HG02840 (cell line): ENCODE measurements around the gene ABHD12.

Experiments used
- ATAC-seq: cut with Tn5 transposase; IDR thresholded peaks from one replicate; pipeline ENCODE4 v1.9.1; 2021; ENCODE audit warnings: mild to moderate bottlenecking, moderate library complexity, moderate number of reproducible peaks; ENCODE audit not compliant: unreplicated experiment, low FRiP score

ABHD12 gene

DNA sequence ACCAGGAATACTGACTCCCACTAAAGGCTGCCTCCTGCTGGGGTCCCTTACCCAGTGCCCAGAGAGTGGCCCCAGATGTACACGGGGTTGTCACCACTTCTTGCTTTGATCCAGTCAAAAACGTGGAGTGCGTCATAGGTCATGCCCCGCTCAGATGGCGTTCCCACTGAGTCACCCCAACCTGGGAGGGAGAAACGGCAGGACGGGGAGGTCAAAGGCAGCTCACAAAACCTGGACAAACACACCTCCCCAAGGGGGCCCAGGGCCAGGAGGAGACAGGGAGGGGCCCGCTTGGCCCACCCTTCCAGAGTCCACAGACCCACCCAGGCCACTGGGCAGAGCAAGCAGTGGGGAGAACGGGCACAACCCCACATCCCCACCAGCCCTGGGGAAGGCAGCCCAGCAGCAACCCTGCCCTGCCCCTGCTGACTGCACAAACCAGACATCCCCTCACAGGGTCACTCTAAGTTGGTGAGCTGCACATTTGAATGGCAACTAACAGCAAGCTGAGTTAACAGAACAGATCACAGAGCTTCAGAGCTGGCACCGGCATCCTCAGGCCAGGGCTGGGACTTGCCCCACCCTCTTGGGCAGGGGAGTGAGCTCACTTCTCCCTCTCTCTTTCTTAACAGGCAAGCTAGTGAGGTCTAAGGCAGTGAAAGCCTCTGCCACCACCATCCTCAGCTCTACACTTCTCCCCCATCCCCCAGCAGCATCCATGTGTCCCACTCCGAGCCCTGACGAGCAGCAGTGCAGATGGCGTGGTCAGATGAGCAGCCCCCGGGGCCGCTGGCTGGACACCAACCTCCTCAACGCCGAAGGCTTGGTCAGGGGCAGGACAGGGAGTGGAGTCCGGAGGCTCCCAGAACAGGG is 81.0 kb downstream of the ABHD12 start:
- ATAC-seq, result no peak

DNA sequence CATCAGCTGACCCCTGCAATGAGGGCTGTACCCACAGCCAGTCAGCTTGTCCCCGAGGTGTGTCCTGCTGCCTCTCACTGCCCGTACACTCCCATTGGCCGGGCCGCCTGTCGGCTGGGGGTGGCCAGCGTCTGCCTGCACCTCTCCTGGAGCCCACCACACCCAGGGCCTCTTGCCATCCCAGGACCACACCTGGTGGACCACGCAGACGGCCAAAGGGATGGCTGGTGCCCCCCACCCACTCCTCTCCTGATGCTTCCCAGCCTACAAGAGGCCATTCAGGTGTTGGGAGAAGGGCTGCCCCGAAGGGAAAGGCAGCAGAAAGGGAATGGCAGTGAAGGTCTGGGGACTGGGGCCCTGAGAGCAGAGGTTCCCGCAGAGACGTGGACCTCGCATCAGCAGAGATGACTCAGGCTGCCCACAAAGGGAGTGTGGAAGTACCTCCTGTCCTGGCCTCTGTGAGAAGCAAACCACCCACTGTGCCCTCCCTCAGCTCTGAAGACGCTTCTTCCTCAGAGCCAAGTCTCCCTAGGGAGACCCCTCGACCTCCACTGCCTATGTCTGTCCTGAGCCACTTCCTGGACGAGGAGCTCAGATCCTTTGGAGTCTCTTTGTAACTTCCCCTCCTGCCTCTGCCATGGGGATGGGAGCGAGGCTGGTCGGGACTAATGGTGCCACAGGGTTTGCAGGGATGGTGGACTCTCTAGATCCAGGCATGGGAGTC is 81.8 kb downstream of the ABHD12 start:
- ATAC-seq, result no peak

DNA sequence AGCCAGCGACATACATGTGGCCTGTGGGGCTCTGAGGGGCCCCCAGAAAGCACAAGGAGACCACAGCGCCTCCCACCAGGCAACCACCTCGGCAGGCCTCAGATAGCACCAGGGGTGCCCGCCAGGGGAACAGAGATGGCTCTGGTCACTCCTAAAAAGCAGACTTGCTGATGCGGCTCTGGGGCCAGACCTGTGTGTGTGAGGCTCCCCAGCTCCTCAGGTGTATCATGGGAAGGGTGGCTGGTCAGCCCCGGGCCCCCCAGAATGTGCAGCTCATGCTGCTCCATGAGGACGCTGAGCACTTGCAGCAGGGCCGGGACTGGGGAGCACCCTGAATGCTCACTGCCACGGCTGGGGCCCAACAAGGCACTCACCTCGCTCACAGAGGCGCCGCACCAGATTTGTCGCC is 82.5 kb downstream of the ABHD12 start:
- no peak for ATAC-seq

DNA sequence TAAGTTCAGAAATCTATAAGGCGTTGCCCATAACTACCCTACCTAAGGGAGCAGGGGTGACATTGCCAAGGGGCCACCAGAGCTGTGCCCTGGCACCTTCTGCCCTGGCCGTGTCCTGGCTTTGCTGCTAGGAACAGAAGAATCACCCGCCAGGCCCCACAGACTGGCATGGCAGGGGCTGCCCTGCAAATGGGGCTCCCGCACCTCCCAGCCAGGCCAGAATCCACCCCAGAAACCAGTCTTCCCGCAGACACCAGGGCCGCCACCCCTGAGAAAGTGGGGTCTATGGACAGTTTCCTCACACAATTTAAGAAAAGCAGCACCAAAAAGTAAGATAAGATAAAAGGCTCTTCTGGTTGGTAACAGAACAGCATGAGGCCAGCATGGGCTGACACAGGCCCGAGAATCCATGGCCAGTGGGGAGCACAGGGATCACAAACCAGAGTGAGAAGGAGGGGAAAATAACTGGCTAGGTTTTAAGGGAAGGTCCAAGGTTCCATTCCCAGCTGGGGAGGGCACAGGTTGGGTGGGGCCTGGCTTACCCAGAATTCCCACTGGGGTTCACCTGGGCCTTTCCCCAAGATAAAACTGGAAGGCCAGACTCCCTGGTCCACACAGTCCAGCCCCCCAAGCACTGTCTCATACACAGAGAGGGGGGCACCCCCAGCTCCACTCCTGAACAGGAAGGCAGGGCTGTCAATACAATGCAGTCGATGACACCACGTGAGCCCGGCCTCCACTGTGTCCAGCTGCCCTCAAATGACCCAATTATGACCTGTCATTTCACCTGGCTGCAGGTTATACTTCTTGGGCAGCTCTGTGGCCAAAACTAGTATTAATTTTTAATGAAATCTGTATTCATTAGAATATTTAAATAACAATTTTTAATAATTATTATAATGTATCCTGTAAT is 83.4 kb downstream of the ABHD12 start:
- ATAC-seq, result no peak

DNA sequence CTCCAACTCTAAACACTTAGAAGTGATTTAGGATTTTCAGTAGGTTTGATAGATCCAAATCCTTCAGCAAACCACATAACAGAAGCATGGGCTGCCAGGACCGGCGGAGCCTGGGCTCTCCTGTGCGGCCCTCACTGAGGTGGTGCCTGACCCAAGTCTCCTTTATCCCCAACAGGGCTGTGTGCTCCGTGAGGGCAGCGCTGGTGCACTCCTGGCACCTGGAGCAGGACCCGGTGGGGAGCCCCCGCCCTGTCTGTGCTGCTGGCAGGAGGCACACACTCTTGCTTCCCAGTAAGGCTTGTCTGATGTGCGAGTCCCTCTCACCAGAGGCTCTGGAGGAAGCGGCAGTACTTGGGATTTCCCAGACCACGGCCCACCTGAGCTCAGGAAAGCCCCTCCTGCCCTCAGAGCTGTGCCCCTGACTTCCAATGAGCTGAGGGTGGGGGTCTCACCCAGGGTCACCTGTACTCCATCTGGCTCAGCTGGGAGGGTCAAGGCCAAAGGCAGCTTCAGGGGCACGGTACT is 86.5 kb downstream of the ABHD12 start:
- ATAC-seq, result no peak

DNA sequence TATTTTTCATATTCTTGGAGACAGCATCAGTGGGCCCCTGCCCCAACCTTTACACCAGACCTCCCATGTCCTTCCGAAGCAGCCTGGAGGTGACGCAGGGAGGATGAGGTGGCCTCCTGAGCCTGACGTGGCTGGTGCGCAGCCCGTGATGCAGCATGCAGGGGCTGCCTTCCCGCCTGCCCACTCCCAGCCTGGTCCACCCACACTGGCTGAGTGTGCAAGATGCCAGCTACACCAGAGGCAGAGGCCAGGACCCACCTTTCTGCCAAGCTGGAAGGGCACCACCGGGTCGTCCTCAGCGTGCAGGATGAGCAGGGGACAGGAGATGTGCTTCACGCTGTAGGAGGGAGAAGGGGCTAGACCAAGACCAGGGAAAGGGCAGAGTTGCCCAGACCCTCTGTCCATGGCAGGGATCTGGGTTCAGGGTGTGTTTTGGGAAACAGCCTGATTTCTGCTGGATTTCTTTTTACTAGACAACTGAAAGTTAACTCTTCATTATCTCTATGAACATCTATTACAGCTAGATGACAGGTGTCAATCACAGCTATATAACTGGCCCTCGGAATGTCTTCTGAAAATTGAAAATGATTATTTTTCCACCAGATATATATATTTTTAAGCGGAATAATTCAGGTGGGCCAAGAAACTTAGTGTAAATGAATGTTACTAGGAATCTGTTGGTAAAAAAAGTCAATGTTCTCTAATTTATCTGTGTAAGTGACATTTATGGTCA is 87.2 kb downstream of the ABHD12 start:
- no peak for ATAC-seq

DNA sequence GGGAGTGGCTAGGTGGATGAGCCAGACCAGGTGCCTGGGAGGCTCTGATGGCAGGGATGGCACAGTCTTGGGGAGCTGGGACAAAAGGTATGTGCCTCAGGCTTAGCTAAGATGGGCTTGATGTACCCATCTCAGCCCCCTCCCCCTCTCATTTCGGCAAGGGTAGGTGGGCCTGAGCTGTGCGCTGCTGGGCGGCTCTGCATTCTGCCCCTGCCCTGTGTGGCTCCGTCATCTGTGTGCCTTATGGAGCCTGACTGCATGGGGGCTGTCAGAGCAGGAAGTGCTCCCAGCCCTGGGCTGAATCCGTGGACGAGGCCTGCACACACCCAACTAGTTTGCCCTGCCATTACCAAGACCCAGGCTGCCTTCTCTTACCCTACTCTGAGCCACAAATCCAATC is 88.0 kb downstream of the ABHD12 start:
- no peak for ATAC-seq

DNA sequence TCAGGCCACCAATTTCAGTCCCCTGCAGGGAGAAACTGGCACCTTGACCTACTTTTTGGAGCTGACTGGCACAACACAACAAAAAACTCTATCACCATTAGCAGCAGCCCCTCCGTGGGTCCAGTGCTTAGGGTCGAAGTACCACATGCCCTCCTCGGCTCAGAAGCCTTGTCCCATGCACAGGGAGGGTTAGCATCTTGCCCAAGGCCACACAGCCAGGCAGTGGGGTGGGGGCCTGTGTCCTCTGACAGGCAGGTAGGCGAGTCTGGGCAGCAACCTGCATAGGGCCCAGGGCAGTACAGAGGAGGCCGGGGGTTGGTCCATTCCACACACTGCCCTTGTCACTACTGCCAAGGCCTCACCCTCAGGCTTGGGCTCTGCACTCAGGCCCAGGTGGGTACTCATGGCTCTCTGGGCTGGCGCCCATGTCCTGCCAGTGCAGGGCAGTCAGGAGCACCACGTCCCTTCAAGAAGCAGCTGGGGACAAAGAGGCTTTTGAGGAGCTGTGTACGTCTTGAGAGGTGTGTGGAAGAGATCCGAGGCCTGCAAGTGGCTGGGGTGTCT is 89.2 kb downstream of the ABHD12 start:
- no peak for ATAC-seq

DNA sequence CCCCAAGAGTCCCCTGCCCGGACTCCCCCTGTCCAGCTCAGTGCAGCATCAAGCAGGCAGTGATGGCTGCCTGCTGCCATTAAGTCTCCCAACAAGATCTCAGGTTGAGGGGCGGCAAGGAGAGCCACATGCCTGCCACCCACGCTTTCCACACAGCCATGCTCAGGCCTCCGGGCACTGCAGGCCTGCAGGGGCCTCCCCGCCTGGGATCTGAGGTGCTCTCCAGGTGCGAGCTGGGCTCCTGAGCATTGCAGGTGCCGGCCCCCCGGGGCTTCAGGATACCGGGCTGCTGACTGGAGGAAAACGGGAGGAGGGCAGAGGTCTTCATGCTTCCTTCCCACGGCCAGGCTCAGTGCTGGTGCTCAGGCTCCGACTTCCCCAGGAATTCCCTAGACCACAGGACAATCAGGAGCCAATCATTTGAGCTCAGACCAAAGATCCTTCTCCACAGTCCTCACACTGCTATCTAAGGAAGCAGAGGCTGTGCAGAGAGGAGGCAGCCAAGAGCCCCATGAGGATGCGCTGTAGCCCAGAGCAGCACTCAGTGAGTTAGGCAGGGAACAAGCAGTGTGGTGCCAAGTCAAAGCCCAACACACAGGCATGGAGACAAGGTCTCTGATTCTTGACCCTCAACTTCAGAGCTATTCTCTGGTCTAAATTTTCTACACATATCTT is 90.0 kb downstream of the ABHD12 start:
- ATAC-seq, result no peak

DNA sequence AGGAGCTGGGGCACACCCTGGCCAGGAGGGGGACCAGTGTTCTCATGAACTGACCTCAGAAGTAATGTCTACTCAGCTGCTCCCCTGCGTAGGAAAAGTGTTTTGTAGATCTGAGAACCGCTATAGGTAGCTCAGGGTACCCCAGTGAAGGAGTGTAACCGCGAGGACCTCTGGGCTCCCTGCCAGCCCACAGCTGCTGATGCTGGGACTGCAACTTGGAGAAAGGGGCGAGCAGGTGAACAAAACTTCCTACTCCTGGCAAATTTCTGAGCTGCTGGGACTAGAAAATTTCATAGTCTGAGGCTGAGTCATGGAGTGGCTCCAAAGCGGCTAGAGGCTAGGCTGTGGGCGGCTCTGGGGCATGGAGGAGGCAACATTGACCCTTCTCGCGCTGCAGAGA is 90.8 kb downstream of the ABHD12 start:
- ATAC-seq, result no peak

DNA sequence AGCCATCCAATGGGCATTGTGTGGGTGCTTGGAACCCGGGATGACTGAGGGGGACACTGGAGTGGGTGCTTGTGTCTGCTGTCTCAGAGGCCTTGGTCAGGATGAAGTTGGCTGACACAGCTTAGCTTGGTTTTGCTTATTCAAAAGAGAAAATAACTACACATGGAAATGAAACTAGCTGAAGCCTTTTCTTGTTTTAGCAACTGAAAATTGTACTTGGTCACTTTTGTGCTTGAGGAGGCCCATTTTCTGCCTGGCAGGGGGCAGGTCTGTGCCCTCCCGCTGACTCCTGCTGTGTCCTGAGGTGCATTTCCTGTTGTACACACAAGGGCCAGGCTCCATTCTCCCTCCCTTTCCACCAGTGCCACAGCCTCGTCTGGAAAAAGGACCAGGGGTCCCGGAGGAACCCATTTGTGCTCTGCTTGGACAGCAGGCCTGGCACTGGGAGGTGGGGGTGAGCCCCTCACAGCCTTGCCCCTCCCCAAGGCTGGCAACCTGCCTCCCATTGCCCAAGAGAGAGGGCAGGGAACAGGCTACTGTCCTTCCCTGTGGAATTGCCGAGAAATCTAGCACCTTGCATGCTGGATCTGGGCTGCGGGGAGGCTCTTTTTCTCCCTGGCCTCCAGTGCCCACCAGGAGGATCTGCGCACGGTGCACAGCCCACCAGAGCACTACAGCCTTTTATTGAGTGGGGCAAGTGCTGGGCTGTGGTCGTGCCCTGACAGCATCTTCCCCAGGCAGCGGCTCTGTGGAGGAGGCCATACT is 93.3 kb downstream of the ABHD12 start:
- ATAC-seq, result peak; percentile 50

DNA sequence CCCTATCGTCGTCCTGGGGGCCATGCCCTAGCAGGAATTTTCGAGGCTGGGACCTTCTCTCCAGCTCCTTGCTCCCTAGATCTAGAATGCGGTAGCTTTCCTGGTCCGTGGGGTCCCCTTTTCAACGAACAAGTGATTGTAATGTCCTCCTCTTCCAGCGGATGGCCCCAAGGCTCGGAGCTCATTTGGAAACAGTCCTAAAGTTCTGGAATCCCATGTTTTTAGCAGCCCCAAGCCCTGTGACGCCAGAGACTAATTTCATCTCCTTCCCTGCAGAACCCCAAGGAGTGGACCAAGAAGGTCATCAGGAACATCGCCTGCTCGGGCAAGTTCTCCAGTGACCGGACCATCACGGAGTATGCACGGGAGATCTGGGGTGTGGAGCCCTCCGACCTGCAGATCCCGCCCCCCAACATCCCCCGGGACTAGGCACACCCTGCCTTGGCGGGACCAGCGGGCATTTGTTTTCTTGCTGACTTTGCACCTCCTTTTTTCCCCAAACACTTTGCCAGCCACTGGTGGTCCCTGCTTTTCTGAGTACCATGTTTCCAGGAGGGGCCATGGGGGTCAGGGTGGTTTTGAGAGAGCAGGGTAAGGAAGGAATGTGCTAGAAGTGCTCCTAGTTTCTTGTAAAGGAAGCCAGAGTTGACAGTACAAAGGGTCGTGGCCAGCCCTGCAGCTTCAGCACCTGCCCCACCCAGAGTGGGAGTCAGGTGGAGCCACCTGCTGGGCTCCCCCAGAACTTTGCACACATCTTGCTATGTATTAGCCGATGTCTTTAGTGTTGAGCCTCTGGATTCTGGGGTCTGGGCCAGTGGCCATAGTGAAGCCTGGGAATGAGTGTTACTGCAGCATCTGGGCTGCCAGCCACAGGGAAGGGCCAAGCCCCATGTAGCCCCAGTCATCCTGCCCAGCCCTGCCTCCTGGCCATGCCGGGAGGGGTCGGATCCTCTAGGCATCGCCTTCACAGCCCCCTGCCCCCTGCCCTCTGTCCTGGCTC is 94.2 kb downstream of the ABHD12 start:
- ATAC-seq, result peak; percentile 25

DNA sequence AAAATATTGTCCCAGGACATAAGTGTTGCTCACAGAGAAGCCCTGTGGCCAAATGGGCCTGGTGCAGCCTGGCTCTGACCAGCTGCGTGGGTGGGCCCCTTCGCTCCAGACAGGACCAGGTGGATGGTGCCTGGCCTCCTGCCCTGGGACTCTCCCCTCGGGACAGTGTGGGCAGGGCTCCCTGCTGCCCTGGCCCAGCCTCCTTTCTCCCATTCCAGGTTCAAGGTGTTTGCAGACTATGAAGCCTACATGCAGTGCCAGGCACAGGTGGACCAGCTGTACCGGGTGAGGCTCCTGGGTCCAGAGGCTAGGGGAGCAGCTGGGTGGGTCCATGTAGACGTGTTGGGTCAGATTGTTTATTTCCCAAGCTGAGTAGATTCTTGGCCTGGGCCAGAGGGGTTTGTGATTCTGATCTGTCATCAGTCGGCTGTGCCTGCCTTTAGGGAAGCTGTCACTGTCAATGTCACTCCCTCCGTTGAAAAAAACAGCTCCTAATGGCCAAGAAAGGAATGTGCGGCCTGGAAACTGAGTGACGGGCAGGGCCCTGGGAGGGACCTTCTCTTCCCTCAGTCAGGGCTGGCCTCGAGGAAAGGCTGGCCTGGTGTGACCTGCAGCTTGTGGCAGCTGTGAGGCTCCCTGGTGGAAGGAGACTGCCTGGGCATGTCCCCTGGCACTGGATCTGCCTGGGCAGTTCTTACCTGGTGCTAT is 95.1 kb downstream of the ABHD12 start:
- no peak for ATAC-seq

DNA sequence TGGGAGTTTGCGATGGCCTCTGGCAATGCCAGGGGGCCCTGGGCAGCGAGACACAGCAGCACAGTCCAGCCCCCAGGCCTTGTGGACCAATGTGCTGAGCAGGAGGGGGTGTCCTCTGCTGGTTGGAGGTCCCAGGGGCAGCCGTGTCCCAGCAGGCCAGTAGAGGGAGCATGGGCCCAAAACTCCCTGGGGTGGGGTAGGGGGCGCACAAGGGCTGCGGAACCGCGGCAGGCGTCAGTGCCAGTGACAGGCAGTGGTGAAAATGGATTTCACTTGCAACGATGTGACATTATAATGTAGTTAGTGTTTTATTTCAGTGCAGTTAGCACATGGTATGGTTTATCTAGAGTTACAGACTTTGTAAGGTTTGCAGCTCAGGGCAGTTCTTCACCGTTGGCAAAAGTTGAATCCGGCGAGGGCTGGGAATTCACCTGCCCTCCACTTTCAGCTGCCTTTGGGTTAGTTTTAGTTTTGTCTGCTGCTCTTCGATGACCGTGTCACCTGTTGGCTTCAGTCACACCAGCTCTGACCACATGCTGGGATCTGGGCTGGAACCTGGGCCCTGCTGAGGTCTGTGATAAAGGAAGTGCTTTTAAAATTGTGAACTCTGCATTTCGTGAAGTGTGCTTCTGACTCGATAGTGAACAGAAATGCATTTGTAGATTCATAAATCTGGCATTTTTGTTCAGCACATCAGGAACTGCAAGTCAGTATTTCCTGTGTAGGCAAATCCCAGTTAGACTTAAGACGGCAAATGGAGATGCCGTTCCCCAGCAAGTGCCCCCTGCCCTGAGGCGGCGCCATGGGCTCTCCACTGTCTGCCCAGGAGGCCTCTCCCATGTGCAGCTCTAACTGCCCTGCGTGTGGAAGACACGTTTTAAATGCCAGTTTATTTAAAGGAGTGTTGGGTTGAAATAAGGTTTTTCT is 95.9 kb downstream of the ABHD12 start:
- no peak for ATAC-seq

DNA sequence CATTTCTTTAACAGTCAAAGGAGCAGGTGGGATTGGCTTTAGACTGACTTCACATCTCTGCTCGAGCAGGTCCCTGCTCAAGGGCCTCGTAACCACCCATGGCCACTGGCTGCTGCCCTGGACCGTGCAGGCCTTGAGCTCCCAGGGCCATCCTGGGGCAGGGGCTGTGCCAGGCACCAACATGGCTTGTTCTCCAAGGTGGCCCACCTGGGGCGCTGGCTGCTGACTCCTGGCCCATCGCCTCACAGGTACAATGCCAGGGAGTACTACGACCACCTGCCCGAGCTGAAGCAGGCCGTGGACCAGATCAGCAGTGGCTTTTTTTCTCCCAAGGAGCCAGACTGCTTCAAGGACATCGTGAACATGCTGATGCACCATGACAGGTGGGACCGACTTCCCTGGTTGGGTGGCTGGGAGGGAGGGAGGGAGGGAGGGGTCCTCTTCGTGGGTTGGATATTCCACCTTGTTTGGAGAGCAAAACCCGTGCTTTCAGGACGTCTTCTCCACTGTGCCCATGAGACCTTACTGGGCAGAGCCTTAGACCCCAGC is 96.7 kb downstream of the ABHD12 start:
- no peak for ATAC-seq
